ENCODE measurements around the gene JCHAIN.
"Not testable (repeated sequence)": the region's sequence is repeated elsewhere in the genome, so short reads cannot be mapped to it uniquely, and the experiment has no call there.

JCHAIN gene

GRCh38 chr4:70688795-70689231, 22.5 kb upstream of the JCHAIN start:
- no peak for DNase-seq (ENCODE audit: low read depth)

GRCh38 chr4:70687821-70688794, 21.8 kb upstream of the JCHAIN start, which contains the start of gene UTP3:
Gene UTP3, plus strand, starts transcription at chr4:70688532. Its CDS starts 146 bp downstream, at chr4:70688678.
- peak; percentile 87 for DNase-seq (ENCODE audit: low read depth)

- DNase-seq (ENCODE audit: low read depth): no peak
Observed at GRCh38 chr4:70687392-70687791, 21.1 kb upstream of the JCHAIN start.

GRCh38 chr4:70682142-70682541, 15.8 kb upstream of the JCHAIN start:
- DNase-seq (ENCODE audit: low read depth): not testable (repeated sequence)

GRCh38 chr4:70681704-70682103, 15.4 kb upstream of the JCHAIN start:
- no peak for DNase-seq (ENCODE audit: low read depth)

GRCh38 chr4:70680934-70681333, 14.6 kb upstream of the JCHAIN start:
- no peak for DNase-seq (ENCODE audit: low read depth)

- no peak for DNase-seq (ENCODE audit: low read depth)
Observed at GRCh38 chr4:70678383-70678999, 12.2 kb upstream of the JCHAIN start.

- DNase-seq (ENCODE audit: low read depth): no peak
Observed at GRCh38 chr4:70676554-70677090, 10.3 kb upstream of the JCHAIN start.

GRCh38 chr4:70674731-70675130, 8.4 kb upstream of the JCHAIN start:
- DNase-seq (ENCODE audit: low read depth): no peak

GRCh38 chr4:70674191-70674590, 7.9 kb upstream of the JCHAIN start:
- DNase-seq (ENCODE audit: low read depth): no peak

- no peak for DNase-seq (ENCODE audit: low read depth)
Observed at GRCh38 chr4:70671091-70671490, 4.8 kb upstream of the JCHAIN start.

- no peak for DNase-seq (ENCODE audit: low read depth)
Observed at GRCh38 chr4:70670332-70671014, 4.2 kb upstream of the JCHAIN start.

- no peak for DNase-seq (ENCODE audit: low read depth)
Observed at GRCh38 chr4:70667740-70668535, 1.6 kb upstream of the JCHAIN start.

GRCh38 chr4:70661309-70661922, 4.9 kb downstream of the JCHAIN start:
- DNase-seq (ENCODE audit: low read depth): not testable (repeated sequence)

- no peak for DNase-seq (ENCODE audit: low read depth)
Observed at GRCh38 chr4:70660106-70660505, 6.2 kb downstream of the JCHAIN start.

- no peak for DNase-seq (ENCODE audit: low read depth)
Observed at GRCh38 chr4:70658418-70658817, 7.9 kb downstream of the JCHAIN start.

GRCh38 chr4:70657326-70657725, 9.0 kb downstream of the JCHAIN start:
- no peak for DNase-seq (ENCODE audit: low read depth)

GRCh38 chr4:70654605-70655011, 11.7 kb downstream of the JCHAIN start:
- DNase-seq (ENCODE audit: low read depth): no peak

GRCh38 chr4:70651864-70652506, 14.3 kb downstream of the JCHAIN start:
- DNase-seq (ENCODE audit: low read depth): no peak

GRCh38 chr4:70650741-70651140, 15.6 kb downstream of the JCHAIN start:
- DNase-seq (ENCODE audit: low read depth): not testable (repeated sequence)
